Measurements from ENCODE around the gene GNAQ.
"Not testable (repeated sequence)": the region's sequence is repeated elsewhere in the genome, so short reads cannot be mapped to it uniquely, and the experiment has no call there.

Gene GNAQ

DNA sequence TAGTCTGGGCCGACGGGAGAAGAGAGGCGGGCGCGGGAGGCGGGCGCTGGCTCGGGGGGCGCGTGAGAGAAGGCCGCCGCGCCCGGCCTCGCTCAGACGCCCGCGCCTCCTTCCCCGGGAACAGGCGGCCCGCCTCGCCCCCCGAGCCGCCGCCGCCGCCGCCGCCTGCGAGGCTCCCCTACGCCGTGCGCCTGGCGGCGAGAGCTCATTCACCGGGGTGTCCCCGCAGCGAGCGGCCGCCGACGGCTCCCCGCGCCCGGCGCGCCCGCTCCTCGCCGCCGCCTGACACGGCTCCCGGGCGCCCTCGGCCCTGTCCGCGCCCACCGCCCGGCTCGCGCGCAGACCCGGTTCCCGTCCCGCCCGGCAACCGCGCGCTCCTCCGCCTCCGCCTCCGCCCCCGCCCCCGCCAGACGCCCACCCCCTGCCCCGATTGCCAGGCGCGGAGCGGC lies at the start of gene GNAQ:
TSS of gene GNAQ (minus strand) at position 368 of the 449 bp plus-strand sequence. CDS start 576 bp downstream, outside the sequence.
- no peak for DNase-seq

DNA sequence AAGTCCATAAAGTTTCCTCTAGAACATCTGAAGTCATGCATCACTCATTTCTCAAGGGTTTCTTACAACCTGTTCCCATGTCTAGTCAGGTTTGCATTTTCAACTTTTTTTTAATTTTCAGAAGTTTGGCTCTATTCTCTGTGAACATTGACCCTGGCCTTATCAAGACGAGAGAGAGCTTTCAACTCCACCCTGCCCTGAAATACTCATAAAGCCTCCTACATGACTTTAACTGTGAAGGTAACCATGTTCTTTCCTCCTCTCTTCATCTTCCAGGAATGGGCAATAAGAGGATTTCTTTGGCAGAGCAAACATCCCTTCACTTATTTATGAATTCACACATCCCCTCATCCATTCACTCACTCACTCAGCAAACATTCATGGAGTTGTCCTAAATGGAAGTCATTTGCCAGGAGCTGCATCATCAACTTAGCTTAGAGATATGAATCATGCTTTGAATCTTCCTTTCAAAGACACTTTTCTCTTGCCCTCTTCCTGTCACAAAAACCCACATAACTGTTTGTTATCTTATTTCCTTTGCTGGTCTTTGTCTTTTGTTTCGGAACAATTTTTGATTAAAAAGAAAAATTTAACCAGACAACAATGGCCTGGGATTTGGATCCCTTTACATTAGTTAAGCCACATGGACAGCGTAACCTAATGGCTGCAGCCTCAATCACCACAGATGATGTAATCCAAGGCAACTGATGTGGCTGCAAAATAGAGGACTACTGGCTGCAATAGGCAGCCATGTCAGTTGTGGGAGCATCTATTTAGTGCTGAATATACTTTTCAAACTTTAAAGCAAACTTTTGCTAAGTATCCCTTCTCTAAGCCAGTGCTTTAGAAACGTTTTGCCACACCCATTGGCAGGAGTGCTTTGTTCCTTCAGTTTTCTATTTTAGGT lies 43.0 kb upstream of the GNAQ start:
- DNase-seq, result no peak

DNA sequence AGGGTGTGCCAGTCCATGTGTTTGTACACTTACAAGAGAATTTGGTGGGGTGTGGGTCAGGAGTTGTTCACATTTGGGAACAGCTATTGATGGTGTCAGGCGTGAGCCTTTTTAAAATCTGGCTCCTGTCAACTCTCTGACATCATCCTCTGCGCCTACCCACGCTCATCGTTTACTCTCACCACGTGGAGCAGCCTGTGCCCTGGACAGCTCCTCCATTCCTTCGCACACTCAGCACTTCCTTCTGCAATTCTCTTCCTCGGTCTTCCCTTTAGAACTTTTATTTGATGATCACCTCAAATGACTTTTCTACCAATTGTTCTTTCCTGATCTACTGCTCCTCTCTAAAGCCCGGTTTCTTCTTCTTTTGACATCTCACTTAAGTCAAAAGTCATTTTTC lies 42.1 kb upstream of the GNAQ start:
- no peak for DNase-seq

GRCh38 chr9:78072586-78073199 lies 41.1 kb upstream of the GNAQ start:
- DNase-seq, result no peak

- no peak for DNase-seq
These were observed 38.9 kb upstream of the GNAQ start for GRCh38 chr9:78070521-78070920.

GRCh38 chr9:78064075-78064474 lies 32.5 kb upstream of the GNAQ start:
- DNase-seq, result no peak

DNA sequence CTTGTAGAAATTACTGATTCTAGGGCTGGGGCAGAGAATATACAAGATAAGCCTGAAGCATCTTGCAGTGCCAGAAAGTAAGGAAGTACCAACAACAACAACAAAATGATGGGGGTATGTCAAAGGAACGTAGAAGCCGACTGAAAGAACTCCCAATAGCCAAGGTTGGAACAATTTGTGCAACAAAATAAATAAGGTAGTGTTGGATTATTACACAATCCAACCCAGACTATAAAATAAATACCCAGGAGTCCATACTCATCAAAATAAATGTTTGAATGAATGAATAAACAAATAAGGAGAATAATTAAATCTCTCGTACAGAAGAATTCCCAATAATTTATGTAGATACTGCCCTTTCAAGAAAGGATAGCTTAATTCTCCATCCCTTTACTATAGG lies 31.1 kb upstream of the GNAQ start:
- DNase-seq, result no peak

DNA sequence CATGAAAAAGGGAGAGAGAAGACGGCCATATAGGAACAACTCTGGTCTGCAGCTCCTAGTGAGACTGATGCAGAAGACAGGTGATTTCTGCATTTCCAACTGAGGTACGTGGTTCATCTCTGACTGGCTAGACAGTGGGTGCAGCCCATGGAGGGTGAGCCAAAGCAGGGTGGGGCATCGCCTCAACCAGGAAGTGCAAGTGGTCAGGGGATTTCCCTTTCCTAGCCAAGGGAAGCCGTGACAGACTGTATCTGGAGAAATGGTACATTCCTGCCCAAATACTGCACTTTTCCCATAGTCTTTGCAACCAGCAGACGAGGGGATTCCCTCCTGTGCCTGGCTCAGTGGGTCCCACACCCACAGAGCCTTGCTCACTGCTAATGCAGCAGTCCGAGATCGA lies 22.6 kb upstream of the GNAQ start:
- not testable (repeated sequence) for DNase-seq

- DNase-seq, result no peak
These were observed 22.0 kb upstream of the GNAQ start for GRCh38 chr9:78053627-78054026.

DNA sequence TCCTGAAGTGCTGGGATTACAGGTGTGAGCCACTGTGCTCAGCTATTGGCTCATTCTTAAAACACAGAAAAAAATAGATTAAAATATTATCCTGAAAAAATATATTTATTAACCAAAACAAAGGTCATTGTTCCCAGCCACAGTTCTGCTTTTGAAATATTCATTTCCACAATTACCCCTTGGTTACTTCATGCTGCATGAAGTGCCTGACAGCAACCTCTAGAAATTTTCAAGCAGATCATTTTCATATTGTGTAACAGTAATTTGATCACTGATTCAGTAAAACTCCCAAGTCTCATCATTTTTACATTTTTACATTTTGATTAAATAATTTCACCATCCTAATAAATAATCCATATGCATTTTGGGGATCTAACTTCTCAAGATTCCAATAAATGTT lies 18.8 kb upstream of the GNAQ start:
- no peak for DNase-seq

DNA sequence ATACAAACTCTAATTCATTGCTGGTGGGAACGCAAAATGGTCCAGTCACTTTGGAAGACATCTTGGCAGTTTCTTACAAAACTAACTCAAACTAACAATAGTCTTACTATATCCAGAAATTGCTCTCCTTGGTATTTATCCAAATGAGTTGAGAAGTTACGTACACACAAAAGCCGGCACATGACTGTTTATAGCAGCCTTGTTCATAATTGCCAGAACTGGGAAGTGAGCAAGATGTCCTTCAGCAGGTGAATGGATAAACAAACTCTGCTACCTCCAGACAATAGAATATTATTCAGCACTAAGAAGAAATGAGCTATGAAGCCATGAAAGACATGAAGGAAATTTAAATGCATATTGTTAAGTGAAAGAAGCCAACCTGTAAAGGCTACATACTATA lies 17.9 kb upstream of the GNAQ start:
- no peak for DNase-seq

- DNase-seq, result no peak
These were observed 15.5 kb upstream of the GNAQ start for GRCh38 chr9:78047106-78047505.

GRCh38 chr9:78046112-78046511 lies 14.5 kb upstream of the GNAQ start:
- DNase-seq, result no peak

GRCh38 chr9:78044886-78045285 lies 13.3 kb upstream of the GNAQ start:
- DNase-seq, result no peak

GRCh38 chr9:78044189-78044588 lies 12.6 kb upstream of the GNAQ start:
- no peak for DNase-seq

GRCh38 chr9:78041971-78042370 lies 10.4 kb upstream of the GNAQ start:
- DNase-seq, result no peak

DNA sequence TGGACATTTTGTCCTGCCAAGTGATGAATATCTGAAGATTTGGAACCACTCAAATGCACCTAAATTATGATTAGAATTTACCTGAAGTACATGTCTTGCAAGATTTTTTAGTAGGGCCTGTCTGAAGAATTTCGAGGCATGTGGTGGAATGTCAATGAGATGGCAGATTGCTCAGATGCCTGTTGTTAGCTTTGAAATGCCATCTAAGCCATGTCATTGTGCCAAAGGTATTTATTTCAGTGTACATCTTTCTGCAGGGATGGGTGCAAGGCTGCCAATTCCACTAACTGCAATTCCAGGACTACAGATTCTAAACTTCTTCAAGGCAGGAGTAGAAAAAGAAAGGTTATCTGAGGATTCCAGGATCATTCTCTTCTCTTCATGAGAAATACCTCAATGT lies 9.1 kb upstream of the GNAQ start:
- DNase-seq, result no peak

DNA sequence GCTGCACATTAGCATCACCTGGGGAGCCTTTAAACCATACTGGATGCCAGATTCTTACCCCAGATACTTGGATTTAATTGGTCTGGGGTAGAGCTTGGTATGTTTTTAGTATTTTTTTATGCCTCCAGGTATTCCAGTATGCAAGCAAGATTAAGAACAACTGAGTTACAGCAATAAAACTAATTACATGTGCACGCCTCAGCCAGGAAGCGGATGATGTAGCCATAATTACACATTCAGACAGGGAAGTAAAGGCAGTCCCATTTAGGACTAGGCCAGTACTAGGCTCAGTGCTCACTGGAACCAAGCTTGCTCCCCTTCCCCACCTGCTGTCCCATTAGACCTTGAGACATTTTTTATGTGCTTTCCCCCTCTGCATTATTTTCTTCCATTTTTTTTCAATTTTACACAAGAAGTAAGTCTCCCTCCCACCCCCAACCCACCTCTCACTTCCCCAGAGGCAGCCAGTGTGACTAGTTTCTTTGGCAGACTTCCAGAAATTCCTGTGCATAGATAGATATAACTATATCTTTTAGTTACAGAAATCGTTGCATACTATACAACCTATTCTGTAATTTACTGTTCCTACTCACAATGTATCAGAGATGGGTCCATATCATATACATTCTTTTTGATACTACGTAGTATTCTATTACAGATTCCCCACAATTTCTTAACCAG lies 7.1 kb upstream of the GNAQ start:
- no peak for DNase-seq

DNA sequence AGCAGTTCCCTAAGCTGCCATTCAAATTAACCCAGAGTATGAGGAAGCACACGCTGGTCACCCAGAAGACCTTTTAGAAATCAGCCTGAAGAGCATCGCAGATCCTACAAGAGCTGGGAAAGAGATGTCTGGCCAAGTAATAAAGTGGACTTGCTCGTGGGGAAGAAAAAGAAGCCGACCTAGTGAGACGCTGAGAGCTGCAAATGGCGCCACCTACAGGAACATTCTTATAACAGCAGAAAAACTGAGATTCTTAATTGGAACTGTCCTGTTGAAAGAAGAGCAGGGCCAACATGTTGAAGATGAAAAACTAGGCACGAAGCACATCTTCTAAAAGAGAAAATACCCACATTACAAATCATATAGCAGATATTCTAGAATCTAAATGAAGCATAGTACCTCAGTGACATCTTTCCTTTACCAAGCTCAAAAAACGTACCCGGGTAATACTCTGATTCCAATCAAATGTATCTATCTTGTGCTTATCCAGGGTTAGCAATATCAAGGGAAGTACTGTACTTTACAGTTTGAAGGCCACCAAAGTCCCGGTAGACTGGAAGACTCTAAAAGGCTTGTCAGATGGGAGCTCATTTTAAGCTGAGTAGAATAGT lies 3.9 kb upstream of the GNAQ start:
- DNase-seq, result peak; percentile 63

- DNase-seq, result no peak
These were observed 2.3 kb upstream of the GNAQ start for GRCh38 chr9:78033870-78034269.

DNA sequence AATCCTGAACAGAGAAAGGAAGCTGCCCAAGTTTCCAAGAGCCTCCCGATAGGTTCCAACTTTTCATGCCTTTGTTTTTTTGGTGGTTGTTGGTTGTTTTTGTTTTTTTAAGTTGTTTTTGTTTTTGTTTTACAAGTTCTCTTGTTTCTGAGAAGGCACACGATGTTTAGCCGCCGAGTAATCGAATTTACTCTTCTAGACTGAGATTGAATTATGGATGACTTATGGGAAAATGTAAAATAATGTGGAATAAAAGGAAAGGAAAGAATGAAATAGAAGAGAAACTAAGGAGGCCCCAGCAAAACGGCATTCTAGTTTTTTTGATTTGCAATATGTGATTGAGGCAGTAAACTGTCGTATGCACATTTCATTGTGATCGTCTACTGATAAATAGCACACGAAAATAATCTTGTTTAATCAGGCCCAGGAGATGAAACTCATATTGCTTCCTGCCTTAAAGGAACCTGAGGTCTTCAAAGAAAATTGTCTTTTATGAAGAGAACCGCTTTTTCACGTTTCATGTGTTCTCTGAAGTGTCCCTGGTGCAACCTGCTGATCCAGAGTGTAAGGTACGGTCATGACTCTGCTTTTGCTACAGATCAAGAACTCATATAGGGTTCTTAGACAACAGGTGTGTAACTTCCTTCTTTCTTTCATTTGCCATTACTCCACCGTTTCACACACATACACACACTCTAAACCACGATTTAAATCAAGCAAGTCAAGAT lies 1.3 kb upstream of the GNAQ start:
- no peak for DNase-seq

DNA sequence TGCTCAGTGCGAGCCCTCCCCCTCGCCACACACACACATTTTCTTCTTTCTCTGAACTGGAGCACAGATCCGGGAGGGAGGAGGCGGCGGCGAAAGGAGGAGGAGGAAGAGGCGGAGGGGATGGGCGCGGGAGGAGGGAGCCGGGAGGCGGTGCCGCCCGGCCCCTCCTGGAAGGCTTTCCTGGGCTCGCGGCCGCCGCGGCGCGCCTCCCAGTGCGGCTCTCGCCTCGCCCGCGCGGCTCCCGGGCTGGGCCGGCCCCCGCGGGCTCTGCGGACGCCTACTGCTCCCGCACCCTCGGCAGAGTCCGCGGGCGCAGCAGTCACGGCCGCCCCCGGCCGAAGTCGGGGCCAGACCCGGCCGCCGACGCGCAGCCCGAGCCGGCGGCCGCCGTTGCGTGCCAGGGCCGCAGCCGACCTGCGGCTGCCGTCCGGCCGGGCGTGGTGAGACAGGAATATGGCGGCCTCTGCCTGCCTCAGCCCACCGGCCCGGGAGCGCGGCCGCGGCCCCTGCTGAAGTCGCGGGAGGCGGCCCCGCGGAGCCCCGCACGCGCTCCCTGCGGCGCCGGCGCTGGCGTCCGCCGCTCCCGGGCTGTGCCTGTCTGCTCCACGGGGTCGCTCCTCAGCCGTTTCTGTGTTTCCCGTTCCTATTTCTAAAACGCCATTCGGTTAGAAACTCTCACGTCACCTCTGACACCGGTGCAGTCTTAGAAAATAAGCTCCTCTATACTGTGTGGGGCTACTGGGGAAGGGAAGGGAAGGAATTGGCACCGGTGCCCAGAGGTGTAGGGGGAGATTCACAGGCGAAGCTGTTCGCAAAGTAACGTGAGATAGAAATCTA lies 500 bp upstream of the GNAQ start:
- DNase-seq, result peak; percentile 94
